ENCODE results near the gene FRK.

FRK gene

GRCh38 chr6:115885636-115886366, 174.9 kb downstream of the FRK start:
- Histone ChIP-seq H3K27ac (no peak overlapping the region), H4K20me1 (no peaks in the 10 kb centered on the region), H3K4me2 (no peak overlapping the region), H3K27me3 (no peaks in the 10 kb centered on the region), H3K9ac (no peak overlapping the region), H3K9me3 (replicated peaks in 1 of 11) (peaks cover 0 to 11% (median 4%) of the 10 kb centered on the region in 11 experiments; a peak in 5 of 22 replicates), H3K4me3 (no peak overlapping the region), H3K4me1 (peaks cover 0 to 5% (median 0%) of the 10 kb centered on the region in 10 experiments; a peak in 5 of 20 replicates), H3K36me3 (no peaks in the 10 kb centered on the region)
- TF ChIP-seq Cebpa-rat (IDR thresholded peaks at IDR 0.05) = no peak

- no peak overlapping the region for H3K9ac ChIP-seq
- no peak for TF ChIP-seq Cebpa-rat (IDR thresholded peaks at IDR 0.05)
- no peaks in the 10 kb centered on the region for H3K27me3 ChIP-seq
- H3K4me1 ChIP-seq = no peaks in the 10 kb centered on the region
- H3K4me3 ChIP-seq = no peak overlapping the region
- H3K4me2 ChIP-seq = no peak overlapping the region
- no peak overlapping the region for H3K27ac ChIP-seq
- no peaks in the 10 kb centered on the region for H3K36me3 ChIP-seq
- H4K20me1 ChIP-seq = no peaks in the 10 kb centered on the region
- H3K9me3 ChIP-seq (replicated peaks in 1 of 11) = no peaks in the 10 kb centered on the region
These were observed 177.9 kb downstream of the FRK start for GRCh38 chr6:115882771-115883170.

- H3K9me3 ChIP-seq (replicated peaks in 1 of 11) = no peaks in the 10 kb centered on the region
- H3K4me2 ChIP-seq = no peak overlapping the region
- H3K27ac ChIP-seq = no peak overlapping the region
- H3K9ac ChIP-seq = no peak overlapping the region
- H3K4me3 ChIP-seq = no peak overlapping the region
- H3K4me1 ChIP-seq = no peaks in the 10 kb centered on the region
- H3K27me3 ChIP-seq = no peaks in the 10 kb centered on the region
- H3K36me3 ChIP-seq = no peaks in the 10 kb centered on the region
- TF ChIP-seq Cebpa-rat (IDR thresholded peaks at IDR 0.05) = no peak
- no peaks in the 10 kb centered on the region for H4K20me1 ChIP-seq
These were observed 178.5 kb downstream of the FRK start for GRCh38 chr6:115882174-115882573.
